ENCODE data around the gene KCNH4. TPM values are rescaled to one million over a fixed set of nuclear protein-coding genes. Genes with fewer than 3 reads are reported as not detected.
"Not testable (repeated sequence)": the region's sequence is repeated elsewhere in the genome, so short reads cannot be mapped to it uniquely, and the experiment has no call there.

The KCNH4 gene
- total RNA-seq, 1 experiment from 2014 or later = not detected

DNA sequence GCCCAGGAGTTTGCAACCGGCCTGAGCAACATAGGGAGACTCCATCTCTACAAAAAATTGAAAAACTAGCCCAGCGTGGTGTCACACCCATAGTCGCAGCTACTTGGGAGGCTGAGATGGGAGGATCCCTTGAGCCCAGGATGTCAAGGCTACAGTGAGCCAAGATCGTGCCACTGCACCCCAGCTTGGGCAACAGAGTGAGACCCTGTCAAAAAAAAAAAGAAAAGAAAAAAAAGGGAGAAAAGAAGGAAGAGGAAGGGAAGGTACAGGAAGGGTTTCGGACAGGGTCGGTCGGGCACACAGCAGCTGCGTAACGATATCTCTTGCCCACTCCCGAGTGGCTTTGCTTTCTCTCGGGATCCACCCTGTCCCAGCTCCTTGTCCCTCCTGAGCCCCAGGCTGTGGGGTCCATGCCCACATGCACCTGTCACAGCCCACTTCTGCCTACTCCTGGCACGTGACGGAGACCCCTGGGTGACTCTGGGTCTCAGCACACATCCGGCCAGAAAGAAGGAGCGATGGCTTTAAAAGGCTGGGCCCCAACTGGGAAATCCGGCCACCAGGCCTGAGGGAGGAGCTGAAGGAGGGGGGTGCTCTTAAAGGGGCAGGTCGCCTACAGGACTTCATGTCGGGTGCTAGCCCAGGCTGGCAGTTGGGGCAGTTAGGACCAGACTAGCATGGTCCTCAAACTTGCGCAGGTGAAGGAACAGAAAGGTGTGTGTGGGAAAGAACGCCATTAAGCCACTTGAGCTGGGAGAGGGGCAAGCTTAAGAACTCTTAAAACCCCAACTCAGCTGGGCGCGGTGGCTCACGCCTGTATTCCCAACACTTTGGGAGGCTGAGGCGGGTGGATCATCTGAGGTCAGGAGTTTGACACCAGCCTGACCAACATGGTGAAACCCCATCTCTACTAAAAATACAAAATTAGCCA lies 13.3 kb upstream of the KCNH4 start, which contains the start of gene GHDC:
TSS of gene GHDC (minus strand) at position 526 of the 931 bp plus-strand sequence. CDS start 913 bp downstream, outside the sequence.
- DNase-seq (ENCODE audit: low spot score) = peak; percentile 79

- no peak for DNase-seq (ENCODE audit: low spot score)
Measured at GRCh38 chr17:42193216-42193968, 12.4 kb upstream of the KCNH4 start.

- DNase-seq (ENCODE audit: low spot score) = no peak
Measured at GRCh38 chr17:42192189-42193126, 11.5 kb upstream of the KCNH4 start.

DNA sequence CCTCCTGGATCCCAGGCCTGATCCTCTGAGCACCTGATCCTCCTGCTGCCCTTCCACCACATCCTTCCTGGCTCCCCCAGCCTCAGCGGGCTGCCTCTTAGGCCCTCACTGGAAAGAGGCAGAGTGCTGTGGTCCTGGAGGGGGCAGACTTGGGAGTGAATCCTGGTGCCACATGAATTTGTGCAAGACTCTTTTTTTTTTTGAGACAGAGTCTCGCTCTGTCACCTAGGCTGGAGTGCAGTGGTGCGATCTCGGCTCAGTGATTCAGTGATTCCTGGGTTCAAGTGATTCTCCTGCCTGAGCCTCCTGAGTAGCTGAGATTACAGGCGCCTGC lies 10.3 kb upstream of the KCNH4 start:
- DNase-seq (ENCODE audit: low spot score) = no peak

DNA sequence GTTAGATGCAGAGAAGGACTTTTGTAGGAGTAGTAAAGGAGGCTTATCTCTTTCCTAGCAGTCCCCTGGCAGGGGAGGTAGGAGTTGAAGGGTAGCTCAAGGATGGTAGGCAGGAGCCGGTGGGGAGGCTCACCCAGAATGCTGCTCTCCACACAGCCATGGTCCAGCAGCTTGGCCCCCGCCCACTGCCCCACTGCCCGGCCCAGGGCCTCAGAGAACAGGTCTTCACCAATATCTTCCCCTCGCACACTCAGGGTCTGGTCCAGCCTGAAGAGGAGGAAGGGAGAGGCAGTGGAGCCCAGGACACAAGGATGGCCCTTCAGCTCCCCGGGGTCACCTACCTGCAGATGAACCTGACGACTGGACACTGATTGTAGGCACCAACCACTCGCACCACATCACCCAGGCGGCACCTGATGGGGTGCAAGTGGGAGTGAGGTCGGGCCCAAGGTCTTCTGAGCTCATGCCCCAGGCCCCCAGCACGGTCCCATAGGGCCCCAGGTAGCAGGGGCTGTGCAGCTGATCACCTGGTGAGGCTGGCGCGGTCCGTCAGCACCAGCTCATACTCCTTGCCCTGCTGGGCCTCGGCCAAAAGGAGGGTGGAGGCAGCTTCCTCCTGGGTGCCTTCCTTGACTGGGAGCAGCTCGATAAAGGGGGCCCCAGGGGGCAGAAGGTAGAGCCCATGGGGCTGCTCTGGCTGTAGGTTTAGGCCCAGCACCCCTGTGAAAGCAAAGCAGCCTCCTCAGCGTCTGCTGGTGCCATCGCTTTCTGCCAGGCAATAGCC lies 9.7 kb upstream of the KCNH4 start:
- no peak for DNase-seq (ENCODE audit: low spot score)

GRCh38 chr17:42189651-42189965 lies 8.7 kb upstream of the KCNH4 start:
- DNase-seq (ENCODE audit: low spot score) = no peak

- DNase-seq (ENCODE audit: low spot score) = no peak
Measured at GRCh38 chr17:42188749-42189650, 8.1 kb upstream of the KCNH4 start.

DNA sequence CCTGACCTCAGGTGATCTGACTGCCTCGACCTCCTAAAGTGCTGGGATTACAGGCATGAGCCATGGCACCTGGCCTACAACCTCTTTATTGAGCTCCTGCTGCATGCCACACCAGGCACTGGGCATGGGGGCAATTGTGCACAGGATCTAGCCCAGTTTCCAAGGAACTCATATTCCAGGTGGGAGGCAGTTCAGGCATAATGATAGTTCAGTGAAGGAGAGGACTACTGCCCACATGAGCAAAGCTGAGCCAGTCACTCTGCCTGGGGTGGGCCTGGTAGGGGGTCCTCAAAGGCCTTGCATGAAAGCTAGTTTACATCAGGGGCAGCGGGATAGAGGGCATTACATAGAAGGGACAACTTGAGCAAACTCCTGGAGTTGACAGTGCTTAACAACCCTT lies 6.9 kb upstream of the KCNH4 start:
- DNase-seq (ENCODE audit: low spot score) = no peak

- not testable (repeated sequence) for DNase-seq (ENCODE audit: low spot score)
Measured at GRCh38 chr17:42186191-42186590, 5.2 kb upstream of the KCNH4 start.

DNA sequence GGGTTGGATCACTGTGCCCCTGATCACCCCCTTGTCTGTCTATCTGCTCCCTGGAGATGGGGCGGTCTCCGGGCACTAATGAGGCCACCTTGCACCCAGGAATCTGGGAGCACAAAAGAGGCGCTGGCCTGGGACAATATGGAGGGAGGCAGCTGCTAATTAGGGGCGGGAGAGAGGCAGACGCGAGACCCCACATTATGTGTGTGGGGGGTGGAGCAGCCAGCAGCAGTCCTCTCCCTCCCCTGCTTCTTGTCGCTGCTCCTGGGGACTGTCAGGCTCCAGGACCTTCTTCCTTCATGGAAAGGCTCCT lies 4.6 kb upstream of the KCNH4 start:
- DNase-seq (ENCODE audit: low spot score) = no peak

DNA sequence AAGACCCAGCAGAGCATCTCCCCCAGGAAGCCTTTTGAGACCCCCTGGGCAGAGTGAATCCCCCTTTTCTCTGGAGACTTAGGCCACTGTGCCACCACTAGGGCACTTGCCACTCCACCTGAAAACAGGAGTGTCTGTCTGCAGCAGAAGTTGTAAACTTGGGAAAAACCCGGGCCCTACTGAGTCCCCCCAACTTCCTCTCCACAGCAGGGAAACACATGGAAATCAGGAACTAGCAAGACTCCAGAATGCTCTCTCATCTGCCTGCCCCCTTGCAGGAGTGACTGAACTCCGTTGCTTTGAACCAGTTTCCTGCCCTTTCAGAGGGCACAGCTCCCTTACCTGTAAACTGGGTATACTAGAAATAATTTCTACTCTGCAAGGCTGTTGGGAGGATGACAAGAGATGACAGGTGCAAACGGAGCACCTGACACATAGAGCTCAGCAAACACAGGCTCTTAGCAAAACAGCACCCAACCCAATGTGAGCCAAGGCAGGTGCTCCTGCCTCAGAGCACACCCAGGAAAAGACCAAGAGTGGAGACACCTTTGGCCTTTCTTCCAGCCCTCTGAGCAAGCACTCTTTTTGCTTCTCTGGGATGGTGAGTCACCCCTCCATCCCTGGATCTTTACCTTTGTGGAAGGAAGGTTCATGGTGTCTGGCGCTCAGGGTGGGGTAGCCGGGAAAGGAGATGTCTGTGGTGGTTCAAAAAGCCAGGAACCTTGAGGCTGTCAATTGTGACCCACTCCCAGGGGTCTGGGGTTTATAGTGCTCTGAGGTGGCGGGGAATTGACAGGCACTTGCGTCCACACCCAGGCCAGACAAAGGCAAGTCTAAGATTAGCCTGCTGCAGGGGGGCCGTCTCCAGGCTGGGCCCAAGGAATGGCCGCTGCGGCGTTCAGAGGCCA lies 4.0 kb upstream of the KCNH4 start, which contains the start of gene HCRT:
TSS of gene HCRT (minus strand) at position 740 of the 908 bp plus-strand sequence. CDS start at position 653, 87 bp downstream.
- no peak for DNase-seq (ENCODE audit: low spot score)

GRCh38 chr17:42183741-42184711 lies 3.1 kb upstream of the KCNH4 start:
- peak; percentile 63 for DNase-seq (ENCODE audit: low spot score)

GRCh38 chr17:42182927-42183734 lies 2.2 kb upstream of the KCNH4 start:
- no peak for DNase-seq (ENCODE audit: low spot score)

DNA sequence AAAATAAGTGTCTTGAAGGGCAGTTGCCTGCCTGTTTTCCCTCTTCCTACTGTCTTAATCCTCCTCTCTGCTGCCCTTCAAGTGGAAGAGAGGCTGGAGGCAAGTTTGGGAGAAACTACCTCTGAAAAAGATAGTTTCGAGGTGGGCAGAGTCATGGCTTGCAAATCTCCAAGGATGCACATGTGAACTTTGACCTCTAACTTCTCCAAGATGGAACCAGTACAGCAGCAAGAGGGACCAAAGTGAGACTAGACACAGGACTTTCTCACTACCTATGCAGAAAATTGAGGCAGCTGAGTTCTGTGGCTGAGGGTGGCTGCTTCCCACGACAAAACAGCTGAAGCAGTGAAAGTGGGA lies 887 bp upstream of the KCNH4 start:
- no peak for DNase-seq (ENCODE audit: low spot score)

GRCh38 chr17:42180411-42180921 lies 476 bp downstream of the KCNH4 start:
- DNase-seq (ENCODE audit: low spot score) = no peak

DNA sequence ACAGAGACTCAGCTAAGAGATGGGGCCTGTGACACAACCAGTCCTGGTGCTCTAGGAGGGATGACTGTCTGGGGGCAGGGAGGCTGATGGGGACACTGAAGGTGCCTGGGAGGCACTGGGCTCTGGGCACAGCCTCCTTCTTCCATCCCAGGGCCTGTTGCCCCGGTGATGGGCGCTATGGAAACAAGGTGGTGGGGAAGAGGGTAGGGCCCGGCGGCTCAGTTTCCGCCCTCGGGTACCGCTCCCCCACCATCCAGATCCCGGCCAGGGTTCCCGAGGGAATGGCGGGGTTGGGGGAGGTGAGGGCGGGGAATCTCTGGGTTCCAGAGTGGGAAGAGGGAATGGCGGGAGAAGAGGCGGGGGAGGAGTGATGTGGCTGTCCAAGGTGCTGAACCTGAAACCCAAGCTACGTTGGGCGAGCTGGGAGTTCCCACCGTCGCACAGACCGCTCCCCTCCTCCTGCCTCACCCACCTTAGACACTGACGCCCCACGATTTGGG lies 981 bp downstream of the KCNH4 start:
- no peak for DNase-seq (ENCODE audit: low spot score)

Measured in HT-29 (cell line).